CD14-positive monocyte (primary cell): ENCODE results near the gene XPO6. TPM values are rescaled to one million over a fixed set of nuclear protein-coding genes. Genes with fewer than 3 reads are reported as not detected.

ENCODE experiments used
- DNase-seq, 3 donors: peaks; one replicate each; pipeline ENCODE4 v3.0.0-alpha.2; 2011 to 2022
- H2AFZ ChIP-seq: 2 replicates; pipeline ENCODE4 v1.6.0; 2012; ENCODE audit warnings: mild to moderate bottlenecking, low read depth, low read length, inconsistent platforms; ENCODE audit not compliant: insufficient read depth, poor library complexity, severe bottlenecking
- H3K27ac ChIP-seq, 2 donors: 1 replicate in 1 of 2; 2 replicates in 1 of 2; pipeline ENCODE4 v1.5.1; 2012 to 2013; ENCODE audit warnings: low read length in 2 of 2, control low read depth in 1 of 2, inconsistent platforms in 1 of 2, low read depth in 1 of 2, mild to moderate bottlenecking in 1 of 2
- H3K27me3 ChIP-seq, 2 donors: one replicate each; pipeline versions ENCODE4 v1.6.0 to v1.6.1; 2011 to 2013; ENCODE audit warnings: low read length in 2 of 2; ENCODE audit not compliant: control insufficient read depth in 2 of 2, insufficient read depth in 2 of 2
- H3K36me3 ChIP-seq, 2 donors: replicated peaks in 1 of 2; 1 replicate in 1 of 2; 2 replicates in 1 of 2; pipeline versions ENCODE4 v1.5.1 to v1.6.1; 2012 to 2013; ENCODE audit warnings: low read length in 2 of 2, control low read depth in 1 of 2, inconsistent platforms in 1 of 2, mild to moderate bottlenecking in 1 of 2; ENCODE audit not compliant: insufficient read depth in 2 of 2, control insufficient read depth in 1 of 2
- H3K4me1 ChIP-seq, 2 donors: 1 replicate in 1 of 2; 2 replicates in 1 of 2; pipeline versions ENCODE4 v1.5.1 to v1.6.1; 2012 to 2013; ENCODE audit warnings: low read length in 2 of 2, control low read depth in 1 of 2, inconsistent platforms in 1 of 2, mild to moderate bottlenecking in 1 of 2, moderate library complexity in 1 of 2; ENCODE audit not compliant: insufficient read depth in 2 of 2, control insufficient read depth in 1 of 2
- H3K4me2 ChIP-seq: replicated peaks from 2 replicates; pipeline ENCODE3; 2012; ENCODE audit warnings: low read length, moderate library complexity, mild to moderate bottlenecking; ENCODE audit not compliant: poor library complexity, severe bottlenecking; ENCODE audit errors: extremely low read depth
- H3K4me3 ChIP-seq, 3 experiments: fragments of 200-600 bp in 1 of 3; sonication (generic) in 1 of 3; replicated peaks in 1 of 3; 1 replicate in 2 of 3; 2 replicates in 1 of 3; pipeline ENCODE4 v1.5.1; 2011 to 2013; ENCODE audit warnings: low read length in 3 of 3, mild to moderate bottlenecking in 3 of 3, control low read depth in 2 of 3, low read depth in 2 of 3, inconsistent platforms in 1 of 3, moderate library complexity in 1 of 3
- H3K79me2 ChIP-seq: 2 replicates; pipeline ENCODE4 v1.6.0; 2012; ENCODE audit warnings: mild to moderate bottlenecking, control low read depth, inconsistent platforms, low read length, moderate library complexity; ENCODE audit not compliant: insufficient read depth
- H3K9ac ChIP-seq: 2 replicates; pipeline ENCODE4 v1.6.0; 2017; ENCODE audit warnings: low read length, mild to moderate bottlenecking; ENCODE audit not compliant: insufficient read depth, poor library complexity, severe bottlenecking
- H3K9me3 ChIP-seq, 2 donors: replicated peaks in 1 of 2; 1 replicate in 1 of 2; 2 replicates in 1 of 2; pipeline versions ENCODE4 v1.5.1 to v1.6.1; 2012 to 2013; ENCODE audit warnings: low read length in 2 of 2, control low read depth in 1 of 2; ENCODE audit not compliant: control insufficient read depth in 1 of 2, insufficient read depth in 1 of 2
- H4K20me1 ChIP-seq: 2 replicates; pipeline ENCODE4 v1.6.0; 2012; ENCODE audit warnings: mild to moderate bottlenecking, low read length, control low read depth, moderate library complexity; ENCODE audit not compliant: insufficient read depth
- H3K27ac Mint-ChIP-seq, 7 donors: one replicate each; pipeline ENCODE4 v1.8.0; 2020; ENCODE audit warnings: mild to moderate bottlenecking in 7 of 7, mixed read lengths in 7 of 7, moderate library complexity in 6 of 7, inconsistent platforms in 2 of 7
- H3K27me3 Mint-ChIP-seq, 3 donors: one replicate each; pipeline ENCODE4 v1.8.0; 2021 to 2022; ENCODE audit warnings: low read depth in 3 of 3, mild to moderate bottlenecking in 3 of 3, mixed read lengths in 3 of 3, moderate library complexity in 3 of 3, inconsistent platforms in 1 of 3
- H3K36me3 Mint-ChIP-seq, 2 donors: one replicate each; pipeline ENCODE4 v1.8.0; 2020; ENCODE audit warnings: mixed read lengths in 2 of 2, inconsistent platforms in 1 of 2, mild to moderate bottlenecking in 1 of 2
- H3K4me1 Mint-ChIP-seq: one replicate; pipeline ENCODE4 v1.8.0; 2020; ENCODE audit warnings: mild to moderate bottlenecking, mixed read lengths
- H3K4me3 Mint-ChIP-seq, 2 donors: one replicate each; pipeline ENCODE4 v1.8.0; 2020; ENCODE audit warnings: mild to moderate bottlenecking in 2 of 2, mixed read lengths in 2 of 2, moderate library complexity in 1 of 2
- H3K9me3 Mint-ChIP-seq, 7 donors: one replicate each; pipeline ENCODE4 v1.8.0; 2020 to 2022; ENCODE audit warnings: mixed read lengths in 7 of 7, mild to moderate bottlenecking in 6 of 7, moderate library complexity in 6 of 7, inconsistent platforms in 2 of 7
- WGBS: methylation state at CpG from one replicate; pipeline ENCODE4 v1.1.5; 2013; ENCODE audit warnings: missing lambda C conversion rate; ENCODE audit not compliant: insufficient coverage; 5-methylcytosine and 5-hydroxymethylcytosine counted together
- intact Hi-C, 2 donors: fragments of 100-400 bp; cut with micrococcal nuclease; formaldehyde crosslinking; loops; one replicate each; pipeline versions ENCODE4 v1.15.0 to v1.15.1; 2023
- polyA plus RNA-seq, 3 donors: library from polyadenylated mRNA; depleted of rRNA in 1 of 3; unstranded in 2 of 3; stranded (reverse) in 1 of 3; fragments of 300-500 nt in 2 of 3; fragments of >200 nt in 1 of 3; fragmentation: Illumina TruSeq in 2 of 3; gene quantifications; 1 replicate in 2 of 3; 2 replicates in 1 of 3; pipeline ENCODE4 v1.2.3, GENCODE V29; 2012 to 2021
- small RNA-seq: library from RNA; depleted of rRNA; stranded (forward); fragments of <200 nt; gene quantifications from one replicate; pipeline ENCODE3, GENCODE V24; 2012; ENCODE audit warnings: low read depth; ENCODE audit not compliant: insufficient read length
- TF ChIP-seq, protein P1 (sequence below): fragments of 200-600 bp; IDR thresholded peaks from one replicate; pipeline ENCODE4 v1.8.0; 2022; ENCODE audit warnings: antibody characterized with exemption, mild to moderate bottlenecking

XPO6 gene
- polyA plus RNA-seq, 3 donors = 35.7 to 166 (median 38.3) TPM

DNA sequence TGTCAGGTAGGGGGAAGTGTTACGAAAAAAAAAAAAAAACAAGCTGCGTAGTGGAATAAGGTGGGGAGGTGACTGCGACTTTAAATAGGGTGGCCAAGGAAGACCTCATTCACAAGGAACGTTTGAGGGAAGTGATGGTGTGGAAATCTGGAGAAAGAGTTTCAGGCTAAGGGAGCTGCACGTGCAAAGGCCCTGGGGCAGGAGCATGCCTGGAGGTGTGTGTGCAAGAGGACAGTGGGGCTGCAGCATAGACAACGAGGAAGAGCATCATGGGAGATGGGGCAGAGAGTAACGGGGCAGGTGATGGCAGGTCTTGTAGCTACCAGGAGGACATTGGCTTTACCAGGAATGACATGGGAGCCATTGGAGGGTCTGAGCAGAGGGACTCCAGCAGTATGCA is 160.3 kb downstream of the XPO6 start:
- no peaks in the 10 kb centered on the region for H3K36me3 ChIP-seq
- no peak overlapping the region for H3K27ac ChIP-seq
- no peaks in the 10 kb centered on the region for H3K79me2 ChIP-seq
- intact Hi-C loops = no loop called here
- 78% methylated on average over 7 of the region's 7 CpGs for WGBS
- no peak overlapping the region for H3K9ac ChIP-seq
- Mint-ChIP-seq H3K27ac (no peak overlapping the region), H3K4me1 (peaks cover 2% of the 10 kb centered on the region), H3K36me3 (no peaks in the 10 kb centered on the region), H3K27me3 (peaks cover 2 to 15% (median 11%) of the 10 kb centered on the region in 3 donors), H3K4me3 (no peak overlapping the region), H3K9me3 (peaks cover 0 to 9% (median 7%) of the 10 kb centered on the region in 7 donors)
- DNase-seq = no peak
- no peak overlapping the region for H3K4me3 ChIP-seq
- TF ChIP-seq, protein P1, sequence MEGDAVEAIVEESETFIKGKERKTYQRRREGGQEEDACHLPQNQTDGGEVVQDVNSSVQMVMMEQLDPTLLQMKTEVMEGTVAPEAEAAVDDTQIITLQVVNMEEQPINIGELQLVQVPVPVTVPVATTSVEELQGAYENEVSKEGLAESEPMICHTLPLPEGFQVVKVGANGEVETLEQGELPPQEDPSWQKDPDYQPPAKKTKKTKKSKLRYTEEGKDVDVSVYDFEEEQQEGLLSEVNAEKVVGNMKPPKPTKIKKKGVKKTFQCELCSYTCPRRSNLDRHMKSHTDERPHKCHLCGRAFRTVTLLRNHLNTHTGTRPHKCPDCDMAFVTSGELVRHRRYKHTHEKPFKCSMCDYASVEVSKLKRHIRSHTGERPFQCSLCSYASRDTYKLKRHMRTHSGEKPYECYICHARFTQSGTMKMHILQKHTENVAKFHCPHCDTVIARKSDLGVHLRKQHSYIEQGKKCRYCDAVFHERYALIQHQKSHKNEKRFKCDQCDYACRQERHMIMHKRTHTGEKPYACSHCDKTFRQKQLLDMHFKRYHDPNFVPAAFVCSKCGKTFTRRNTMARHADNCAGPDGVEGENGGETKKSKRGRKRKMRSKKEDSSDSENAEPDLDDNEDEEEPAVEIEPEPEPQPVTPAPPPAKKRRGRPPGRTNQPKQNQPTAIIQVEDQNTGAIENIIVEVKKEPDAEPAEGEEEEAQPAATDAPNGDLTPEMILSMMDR = no peak
- H3K27me3 ChIP-seq = no peaks in the 10 kb centered on the region
- no peak overlapping the region for H3K4me2 ChIP-seq
- H3K4me1 ChIP-seq = no peaks in the 10 kb centered on the region
- H4K20me1 ChIP-seq = no peaks in the 10 kb centered on the region
- H3K9me3 ChIP-seq = no peaks in the 10 kb centered on the region
- no peak overlapping the region for H2AFZ ChIP-seq

Small RNAs within 50 kb of the gene (small RNA-seq; reads per million reads assigned to genes)
- gene RF00402 (not detected), gene RNY1P10 (not detected)

Other genes with a start within 250 kb of the XPO6 start
- gene GSG1L, start 148.3 kb downstream of the XPO6 start, polyA plus RNA-seq = not detected
- gene SBK1, start 80.6 kb upstream of the XPO6 start, polyA plus RNA-seq = under 1 TPM in 1 of 3 donors, not detected in 2; 0.04 TPM
- gene NPIPB6, start 151.5 kb upstream of the XPO6 start, polyA plus RNA-seq = under 1 TPM; 0.16 to 0.89 (median 0.17) TPM
- 10 to 100 TPM; 15.2 to 48.8 (median 33.9) TPM for gene EIF3CL, start 191.9 kb upstream of the XPO6 start, polyA plus RNA-seq